Adrenal gland (tissue), 12 donors: ENCODE data around the gene SF3A1. TPM values are rescaled to one million over a fixed set of nuclear protein-coding genes. Genes with fewer than 3 reads are reported as not detected.

Source experiments
- DNase-seq, 7 donors: peaks; one replicate each; pipeline ENCODE4 v3.0.0-alpha.2; 2019 to 2020
- H3K27ac ChIP-seq, 5 donors: fragments of 200-600 bp; sonication (generic) in 4 of 5; 1 replicate in 3 of 5; 2 replicates in 2 of 5; pipeline versions ENCODE4 v1.5.1 to v1.8.0; 2016 to 2020; ENCODE audit warnings: mild to moderate bottlenecking in 1 of 5
- H3K27me3 ChIP-seq: fragments of 200-600 bp; 2 replicates; pipeline ENCODE4 v1.8.0; 2021
- H3K36me3 ChIP-seq, 2 donors: fragments of 200-600 bp; replicated peaks in 1 of 2; 1 replicate in 1 of 2; 2 replicates in 1 of 2; pipeline versions ENCODE4 v1.5.1 to v1.8.0; 2018 to 2022
- H3K4me1 ChIP-seq, 2 donors: fragments of 200-600 bp; replicated peaks in 1 of 2; 1 replicate in 1 of 2; 2 replicates in 1 of 2; pipeline versions ENCODE4 v1.5.1 to v1.8.0; 2018 to 2021
- H3K4me3 ChIP-seq, 4 donors: fragments of 200-600 bp; sonication (generic) in 3 of 4; one replicate each; pipeline ENCODE4 v1.5.1; 2016 to 2018
- H3K9me3 ChIP-seq, 3 donors: fragments of 200-600 bp; sonication (generic) in 1 of 3; replicated peaks in 1 of 3; 1 replicate in 2 of 3; 2 replicates in 1 of 3; pipeline versions ENCODE4 v1.5.1 to v1.8.0; 2016 to 2021
- POLR2A ChIP-seq, 2 donors: fragments of 450-650 bp; IDR thresholded peaks; one replicate each; pipeline ENCODE4 v1.6.1; 2017; ENCODE audit warnings: antibody characterized with exemption in 2 of 2, mild to moderate bottlenecking in 2 of 2, moderate library complexity in 1 of 2
- WGBS, 4 donors: extraction: QIAGEN DNeasy Blood & Tissue Kit in 2 of 4; methylation state at CpG; one replicate each; pipeline versions ENCODE4 v1.1.5 to v1.1.7; 2013 to 2017; 5-methylcytosine and 5-hydroxymethylcytosine counted together
- intact Hi-C, 2 donors: fragments of 100-400 bp; cut with DNase I; formaldehyde crosslinking; loops; one replicate each; pipeline versions ENCODE4 v1.14.1 to v1.15.0; 2022 to 2023
- polyA plus RNA-seq, 3 donors: library from polyadenylated mRNA; stranded (reverse); fragments of 200-250 nt in 2 of 3; fragments of 350-450 nt in 1 of 3; fragmentation: Illumina TruSeq in 1 of 3; extraction: RNeasy Lipid Tissue Mini Kit (QIAGEN cat#74804) in 1 of 3; gene quantifications; one replicate each; pipeline ENCODE4 v1.2.3, GENCODE V29; 2013 to 2014
- total RNA-seq, 9 donors: library from RNA; depleted of rRNA in 4 of 9; stranded (reverse); fragments of >200 nt in 4 of 9; fragments of 120-200 nt in 1 of 9; fragmentation: NEBNext Ultra II Directional in 1 of 9; extraction: Animal tissue kit (Norgen Biotek cat#: 25700) in 1 of 9; gene quantifications; one replicate each; pipeline versions ENCODE4 v1.1.0 to v1.2.4, GENCODE V29; 2013 to 2023
- TF ChIP-seq, protein P1 (sequence below), 6 experiments: fragments of 450-650 bp in 4 of 6; fragments of 200-600 bp in 2 of 6; sonication (generic) in 1 of 6; IDR thresholded peaks; 1 replicate in 5 of 6; 2 replicates in 1 of 6; pipeline versions ENCODE4 v1.5.1 to v1.8.0; 2016 to 2021; ENCODE audit warnings: antibody characterized with exemption in 6 of 6, mild to moderate bottlenecking in 2 of 6, moderate library complexity in 1 of 6
- donor health status: healthy with polysubstance abuse.
- donor health status: Bipolar disorder and iron deficiency.
- donor health status: DM: yes; HTN: yes; CAD: no.
- donor health status: DM: no; HTN: no; CAD: no.
- donor health status: DM: no; HTN: no; CAD: no.
- donor health status: DM: yes; HTN: yes; CAD: no.

Gene SF3A1
- total and polyA plus RNA-seq, 12 donors: 15.7 to 212 (median 107) TPM

GRCh38 chr22:30291058-30291892, 65.4 kb downstream of the SF3A1 start:
- Histone ChIP-seq H3K27ac (peak overlapping the region; percentile 71 to 92 (median 87)), H3K36me3 (peaks cover 0 to 46% of the 10 kb centered on the region in 2 donors), H3K4me3 (no peak overlapping the region), H3K27me3 (no peaks in the 10 kb centered on the region), H3K4me1 (peaks cover 30 to 45% of the 10 kb centered on the region in 2 donors), H3K9me3 (no peaks in the 10 kb centered on the region)
- no peak for TF ChIP-seq POLR2A (IDR thresholded peaks at IDR 0.05)
- TF ChIP-seq, protein P1, sequence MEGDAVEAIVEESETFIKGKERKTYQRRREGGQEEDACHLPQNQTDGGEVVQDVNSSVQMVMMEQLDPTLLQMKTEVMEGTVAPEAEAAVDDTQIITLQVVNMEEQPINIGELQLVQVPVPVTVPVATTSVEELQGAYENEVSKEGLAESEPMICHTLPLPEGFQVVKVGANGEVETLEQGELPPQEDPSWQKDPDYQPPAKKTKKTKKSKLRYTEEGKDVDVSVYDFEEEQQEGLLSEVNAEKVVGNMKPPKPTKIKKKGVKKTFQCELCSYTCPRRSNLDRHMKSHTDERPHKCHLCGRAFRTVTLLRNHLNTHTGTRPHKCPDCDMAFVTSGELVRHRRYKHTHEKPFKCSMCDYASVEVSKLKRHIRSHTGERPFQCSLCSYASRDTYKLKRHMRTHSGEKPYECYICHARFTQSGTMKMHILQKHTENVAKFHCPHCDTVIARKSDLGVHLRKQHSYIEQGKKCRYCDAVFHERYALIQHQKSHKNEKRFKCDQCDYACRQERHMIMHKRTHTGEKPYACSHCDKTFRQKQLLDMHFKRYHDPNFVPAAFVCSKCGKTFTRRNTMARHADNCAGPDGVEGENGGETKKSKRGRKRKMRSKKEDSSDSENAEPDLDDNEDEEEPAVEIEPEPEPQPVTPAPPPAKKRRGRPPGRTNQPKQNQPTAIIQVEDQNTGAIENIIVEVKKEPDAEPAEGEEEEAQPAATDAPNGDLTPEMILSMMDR (IDR thresholded peaks at IDR 0.05): no peak
- DNase-seq: peak; percentile 86 to 97 (median 95)
- WGBS, 4 donors: 37 to 52% (median 42%) methylated on average over 8 to 13 of the region's 13 CpGs; no CpG with 5 or more reads in 1 of the 4 donors
- intact Hi-C loops: loop anchor here in 1 of 2 donors (2.0 kb wide), 1 partner anchor 96 kb away; the partner anchor contains the start of gene RNF215

DNA sequence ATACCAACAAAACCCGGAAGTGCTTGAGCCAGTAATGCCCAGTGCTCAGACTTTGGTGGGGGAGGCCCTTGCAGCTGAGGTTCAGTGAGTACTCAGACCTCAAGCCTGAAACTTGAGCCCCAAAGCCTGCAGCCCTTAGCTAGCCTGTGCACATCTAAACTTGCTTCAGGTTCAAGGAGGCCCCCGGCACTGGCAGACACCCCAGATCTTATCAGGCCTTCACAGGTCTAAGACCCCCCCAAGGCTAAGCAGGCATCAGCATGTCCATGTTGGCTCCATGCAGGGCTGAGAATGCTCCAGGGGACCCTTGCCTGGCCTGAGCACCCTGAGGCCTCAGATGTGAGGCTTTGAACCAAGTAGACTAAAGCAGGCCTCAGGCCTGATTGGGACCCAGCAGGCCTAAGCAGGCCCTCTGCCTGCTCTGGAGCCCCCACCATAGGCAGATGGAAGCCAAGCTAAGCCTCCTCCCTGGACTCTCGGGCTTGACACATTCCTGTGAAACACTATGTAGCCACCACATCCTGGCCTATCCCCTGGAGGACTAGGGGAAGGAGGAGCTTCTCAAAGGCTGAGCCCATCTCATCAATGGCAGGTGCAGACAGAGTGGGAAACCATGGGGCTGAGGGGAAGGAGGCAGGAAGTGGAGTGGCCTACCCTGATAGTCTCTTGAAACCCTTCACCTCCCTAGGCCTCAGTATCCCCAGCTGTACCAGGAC, 66.2 kb downstream of the SF3A1 start:
- no peak for TF ChIP-seq POLR2A (IDR thresholded peaks at IDR 0.05)
- TF ChIP-seq, protein P1 (IDR thresholded peaks at IDR 0.05): no peak
- Histone ChIP-seq H3K9me3 (no peaks in the 10 kb centered on the region), H3K4me1 (peaks cover 30 to 40% of the 10 kb centered on the region in 2 donors), H3K27ac (peak overlapping the region; percentile 71 to 92 (median 87)), H3K36me3 (peaks cover 0 to 45% of the 10 kb centered on the region in 2 donors), H3K27me3 (no peaks in the 10 kb centered on the region), H3K4me3 (no peak overlapping the region)
- DNase-seq: peak in 1 of 7 donors; percentile 68
- intact Hi-C loops: loop anchor here in 1 of 2 donors (2.0 kb wide), 1 partner anchor 96 kb away; the partner anchor contains the start of gene RNF215
- 0 to 41% (median 30%) methylated on average over 1 to 3 of the region's 3 CpGs; no CpG with 5 or more reads in 1 of the 4 donors for WGBS, 4 donors

- Histone ChIP-seq H3K9me3 (no peaks in the 10 kb centered on the region), H3K4me3 (peak overlapping the region in 1 of 4 donors; percentile 52), H3K4me1 (peaks cover 30 to 40% of the 10 kb centered on the region in 2 donors), H3K27ac (peak overlapping the region; percentile 71 to 92 (median 87)), H3K36me3 (peaks cover 0 to 46% of the 10 kb centered on the region in 2 donors), H3K27me3 (no peaks in the 10 kb centered on the region)
- TF ChIP-seq, protein P1 (IDR thresholded peaks at IDR 0.05): no peak
- peak in 1 of 2 donors; percentile 30 for TF ChIP-seq POLR2A (IDR thresholded peaks at IDR 0.05)
- no peak for DNase-seq
- intact Hi-C loops: loop anchor here (2.0 to 5.0 kb wide), 3 partner anchors 37 to 97 kb away; partner anchors contain the start of genes RNF215 (in 2 of the 2) and TBC1D10A (in 1 of the 2)
- WGBS, 4 donors: 7 to 27% (median 22%) methylated on average over 3 to 12 of the region's 12 CpGs
Measured at GRCh38 chr22:30289980-30290313, 66.7 kb downstream of the SF3A1 start.
